Spleen (tissue), 11 donors: ENCODE results near the gene LPGAT1. TPM values are rescaled to one million over a fixed set of nuclear protein-coding genes. Genes with fewer than 3 reads are reported as not detected.

Experiments used
- DNase-seq: peaks from one replicate; pipeline ENCODE4 v3.0.0-alpha.2; 2020
- H3K27ac ChIP-seq, 8 donors: fragments of 200-600 bp; sonication (generic) in 7 of 8; 1 replicate in 4 of 8; 2 replicates in 4 of 8; pipeline versions ENCODE4 v1.5.0 to v1.8.0; 2016 to 2021; ENCODE audit warnings: inconsistent platforms in 4 of 8, mild to moderate bottlenecking in 4 of 8, moderate library complexity in 1 of 8
- H3K27me3 ChIP-seq, 7 donors: fragments of 200-600 bp; sonication (generic) in 6 of 7; replicated peaks in 1 of 7; 1 replicate in 4 of 7; 2 replicates in 3 of 7; pipeline versions ENCODE4 v1.5.0 to v1.8.0; 2016 to 2021; ENCODE audit warnings: inconsistent platforms in 3 of 7, mild to moderate bottlenecking in 1 of 7
- H3K36me3 ChIP-seq, 6 donors: fragments of 200-600 bp; sonication (generic) in 5 of 6; 1 replicate in 4 of 6; 2 replicates in 2 of 6; pipeline versions ENCODE4 v1.5.0 to v1.8.0; 2016 to 2021; ENCODE audit warnings: inconsistent platforms in 2 of 6
- H3K4me1 ChIP-seq, 6 donors: fragments of 200-600 bp; sonication (generic) in 5 of 6; 1 replicate in 3 of 6; 2 replicates in 3 of 6; pipeline versions ENCODE4 v1.5.0 to v1.8.0; 2016 to 2021; ENCODE audit warnings: inconsistent platforms in 3 of 6
- H3K4me3 ChIP-seq, 8 donors: fragments of 200-600 bp; sonication (generic) in 7 of 8; 1 replicate in 4 of 8; 2 replicates in 4 of 8; pipeline versions ENCODE4 v1.5.0 to v1.8.0; 2016 to 2021; ENCODE audit warnings: inconsistent platforms in 4 of 8, mild to moderate bottlenecking in 4 of 8, moderate library complexity in 2 of 8
- H3K9me3 ChIP-seq, 8 donors: fragments of 200-600 bp; sonication (generic) in 7 of 8; 1 replicate in 4 of 8; 2 replicates in 4 of 8; pipeline versions ENCODE4 v1.5.0 to v1.8.0; 2016 to 2021; ENCODE audit warnings: inconsistent platforms in 4 of 8
- CTCF ChIP-seq, 11 experiments: fragments of 200-600 bp in 7 of 11; fragments of 450-650 bp in 4 of 11; sonication (generic) in 4 of 11; IDR thresholded peaks in 8 of 11; conservative IDR thresholded peaks in 3 of 11; 1 replicate in 7 of 11; 2 replicates in 4 of 11; pipeline versions ENCODE4 v1.4.0 to v1.8.0; 2016 to 2021; ENCODE audit warnings: antibody characterized with exemption in 11 of 11, inconsistent platforms in 4 of 11, mild to moderate bottlenecking in 1 of 11
- POLR2A ChIP-seq, 3 donors: fragments of 450-650 bp; IDR thresholded peaks; one replicate each; pipeline ENCODE4 v1.5.1; 2017; ENCODE audit warnings: antibody characterized with exemption in 3 of 3, mild to moderate bottlenecking in 1 of 3
- POLR2AphosphoS5 ChIP-seq, 3 donors: sonication (generic); formaldehyde crosslinking; IDR thresholded peaks; one replicate each; pipeline ENCODE4 v1.5.1; 2017; ENCODE audit warnings: antibody characterized with exemption in 3 of 3
- WGBS, 5 donors: extraction: QIAGEN DNeasy Blood & Tissue Kit in 3 of 5; methylation state at CpG; one replicate each; pipeline versions ENCODE4 v1.1.5 to v1.1.7; 2013 to 2018; 5-methylcytosine and 5-hydroxymethylcytosine counted together
- intact Hi-C: fragments of 100-400 bp; cut with DNase I; formaldehyde crosslinking; loops from one replicate; pipeline ENCODE4 v1.15.0; 2023; ENCODE audit warnings: low total_unique reads
- polyA plus RNA-seq, 3 donors: library from polyadenylated mRNA; stranded (reverse); fragments of 200-250 nt; gene quantifications; one replicate each; pipeline ENCODE4 v1.2.1, GENCODE V29; 2013
- total RNA-seq, 7 donors: library from RNA; depleted of rRNA in 3 of 7; stranded (reverse); fragments of >200 nt in 3 of 7; fragmentation: NEBNext Ultra II Directional in 4 of 7; extraction: Animal tissue kit (Norgen Biotek cat#: 25700) in 4 of 7; gene quantifications; one replicate each; pipeline versions ENCODE4 v1.1.0 to v1.2.1, GENCODE V29; 2016 to 2021
- donor health status: healthy with polysubstance abuse.
- donor health status: DM: no; HTN: no; CAD: no; lungs with moderate emphysema.
- donor health status: DM: no; HTN: no; CAD: no.
- donor health status: Bipolar disorder and iron deficiency.
- donor health status: healthy.
- donor health status: DM: no; HTN: no; CAD: no.
- donor health status: DM: yes; HTN: yes; CAD: no.

The LPGAT1 gene
- total and polyA plus RNA-seq, 10 donors, result 8.8 to 80.6 (median 60.7) TPM

GRCh38 chr1:211859405-211859804, 28.8 kb upstream of the LPGAT1 start:
- intact Hi-C loops, result no loop called here
- DNase-seq, result no peak
- no peaks in the 10 kb centered on the region for H3K27me3 ChIP-seq
- no peak for TF ChIP-seq POLR2A (IDR thresholded peaks at IDR 0.05)
- TF ChIP-seq CTCF (IDR thresholded peaks at IDR 0.05 in 8 of 11, conservative IDR thresholded peaks at IDR 0.05 in 3 of 11), result no peak
- TF ChIP-seq POLR2AphosphoS5 (IDR thresholded peaks at IDR 0.05), result no peak
- H3K4me1 ChIP-seq, result no peaks in the 10 kb centered on the region
- no peak overlapping the region for H3K4me3 ChIP-seq
- peaks cover 0 to 20% (median 13%) of the 10 kb centered on the region in 8 donors for H3K9me3 ChIP-seq
- H3K36me3 ChIP-seq, result no peaks in the 10 kb centered on the region
- WGBS, 5 donors, result 60 to 82% (median 71%) methylated on average over 3 of the region's 3 CpGs
- no peak overlapping the region for H3K27ac ChIP-seq

- Histone ChIP-seq H3K9me3 (no peaks in the 10 kb centered on the region), H3K4me3 (no peak overlapping the region), H3K4me1 (no peaks in the 10 kb centered on the region), H3K27ac (no peak overlapping the region), H3K36me3 (no peaks in the 10 kb centered on the region), H3K27me3 (no peaks in the 10 kb centered on the region)
- intact Hi-C loops, result no loop called here
- WGBS, 5 donors, result 54 to 62% (median 58%) methylated on average over 3 of the region's 3 CpGs
- TF ChIP-seq POLR2A (IDR thresholded peaks at IDR 0.05) (no peak), CTCF (IDR thresholded peaks at IDR 0.05 in 8 of 11, conservative IDR thresholded peaks at IDR 0.05 in 3 of 11) (no peak), POLR2AphosphoS5 (IDR thresholded peaks at IDR 0.05) (no peak)
- no peak for DNase-seq
Measured at GRCh38 chr1:211851174-211851573, 20.6 kb upstream of the LPGAT1 start.

- TF ChIP-seq CTCF (IDR thresholded peaks at IDR 0.05 in 8 of 11, conservative IDR thresholded peaks at IDR 0.05 in 3 of 11) (no peak), POLR2AphosphoS5 (IDR thresholded peaks at IDR 0.05) (no peak), POLR2A (IDR thresholded peaks at IDR 0.05) (no peak)
- no peak for DNase-seq
- intact Hi-C loops, result no loop called here
- no peaks in the 10 kb centered on the region for H3K27me3 ChIP-seq
- H3K9me3 ChIP-seq, result no peaks in the 10 kb centered on the region
- no peak overlapping the region for H3K4me3 ChIP-seq
- peak overlapping the region in 3 of 8 donors; percentile 45 to 61 (median 56) for H3K27ac ChIP-seq
- WGBS, 5 donors, result 74 to 94% (median 81%) methylated on average over 7 of the region's 7 CpGs
- H3K4me1 ChIP-seq, result peaks cover 0 to 16% (median 12%) of the 10 kb centered on the region in 6 donors
- no peaks in the 10 kb centered on the region for H3K36me3 ChIP-seq
Measured at GRCh38 chr1:211843507-211844298, 13.1 kb upstream of the LPGAT1 start.

GRCh38 chr1:211843018-211843417, 12.5 kb upstream of the LPGAT1 start:
- Histone ChIP-seq H3K9me3 (no peaks in the 10 kb centered on the region), H3K27ac (peak overlapping the region in 6 of 8 donors; percentile 10 to 61 (median 47)), H3K4me3 (peak overlapping the region in 1 of 8 donors; percentile 26), H3K27me3 (no peaks in the 10 kb centered on the region), H3K4me1 (peaks cover 0 to 16% (median 12%) of the 10 kb centered on the region in 6 donors), H3K36me3 (no peaks in the 10 kb centered on the region)
- DNase-seq, result no peak
- intact Hi-C loops, result no loop called here
- TF ChIP-seq POLR2A (IDR thresholded peaks at IDR 0.05) (no peak), POLR2AphosphoS5 (IDR thresholded peaks at IDR 0.05) (no peak), CTCF (IDR thresholded peaks at IDR 0.05 in 8 of 11, conservative IDR thresholded peaks at IDR 0.05 in 3 of 11) (no peak)
